DMS53 treated with DMSO at 0.1 percent for 48 hours (cell line): ENCODE results near the gene DBN1.

ENCODE experiments used
- DNase-seq: peaks from one replicate; lab custom pipeline; 2025; ENCODE audit not compliant: unreplicated experiment; lab: John Stamatoyannopoulos, UW

DBN1 gene

GRCh38 chr5:177473443-177474001 is at the start of gene DBN1:
DBN1 (minus strand) TSS chr5:177473634; CDS start chr5:177473521, 113 bp downstream.
- DNase-seq: no peak

- no peak for DNase-seq
Measured at GRCh38 chr5:177520916-177521513, 47.6 kb upstream of the DBN1 start.

DNA sequence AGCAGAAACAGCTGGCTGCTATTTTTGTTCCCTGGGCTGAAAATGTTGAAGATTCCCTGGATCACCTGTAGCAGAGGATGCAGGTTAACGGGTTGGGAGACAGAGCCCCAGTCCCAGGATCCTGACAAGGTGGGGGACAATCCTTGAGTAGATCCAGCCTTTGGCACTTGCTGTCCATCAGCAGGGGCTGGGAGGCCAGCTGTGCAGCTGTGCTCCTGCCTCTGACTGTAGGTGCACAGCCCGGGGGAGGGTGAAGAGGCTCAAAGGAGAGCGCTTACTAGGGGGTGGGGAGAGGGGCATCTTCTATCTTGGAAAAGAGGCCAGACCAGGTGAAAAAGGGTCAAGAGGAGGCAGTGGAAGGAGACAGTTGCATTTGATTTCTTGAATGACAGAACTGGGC is 46.8 kb upstream of the DBN1 start:
- no peak for DNase-seq

DNA sequence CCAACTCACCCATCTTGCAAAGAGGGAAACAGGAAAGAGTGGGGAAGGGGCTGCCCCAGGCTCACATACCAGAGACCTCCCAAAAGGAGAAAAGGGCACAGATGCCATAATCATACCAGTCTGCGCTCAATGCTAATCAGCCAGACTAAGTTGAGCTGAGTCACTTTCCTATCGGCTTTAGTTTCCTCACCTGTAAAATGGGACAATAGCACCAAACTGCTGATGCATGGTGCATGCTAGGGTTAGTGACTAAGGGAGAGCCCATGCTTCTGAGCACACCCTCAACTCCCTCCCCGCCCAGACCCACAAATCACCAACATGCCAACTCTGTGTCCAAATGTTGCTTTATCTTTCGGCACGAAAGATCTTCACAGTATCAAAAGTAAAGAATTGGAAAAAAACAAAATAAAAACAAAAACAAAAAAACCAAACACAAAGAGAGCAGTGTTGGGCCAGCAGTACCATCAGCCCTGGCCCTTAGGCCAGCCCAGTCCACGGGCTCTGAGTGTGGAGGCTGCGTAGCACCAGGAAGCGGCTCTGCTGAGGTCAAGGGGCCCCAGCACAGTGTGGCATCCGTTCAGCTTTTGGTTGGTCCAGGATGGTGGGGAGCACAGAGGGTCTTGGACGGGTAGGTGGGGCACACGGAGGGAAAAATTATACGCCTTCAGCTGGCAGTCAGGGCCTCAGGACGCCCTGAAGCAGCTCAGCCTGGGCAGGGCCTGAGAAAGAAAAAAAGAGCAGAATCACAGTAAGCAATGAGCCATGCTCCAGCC is 46.2 kb upstream of the DBN1 start:
- DNase-seq: no peak

DNA sequence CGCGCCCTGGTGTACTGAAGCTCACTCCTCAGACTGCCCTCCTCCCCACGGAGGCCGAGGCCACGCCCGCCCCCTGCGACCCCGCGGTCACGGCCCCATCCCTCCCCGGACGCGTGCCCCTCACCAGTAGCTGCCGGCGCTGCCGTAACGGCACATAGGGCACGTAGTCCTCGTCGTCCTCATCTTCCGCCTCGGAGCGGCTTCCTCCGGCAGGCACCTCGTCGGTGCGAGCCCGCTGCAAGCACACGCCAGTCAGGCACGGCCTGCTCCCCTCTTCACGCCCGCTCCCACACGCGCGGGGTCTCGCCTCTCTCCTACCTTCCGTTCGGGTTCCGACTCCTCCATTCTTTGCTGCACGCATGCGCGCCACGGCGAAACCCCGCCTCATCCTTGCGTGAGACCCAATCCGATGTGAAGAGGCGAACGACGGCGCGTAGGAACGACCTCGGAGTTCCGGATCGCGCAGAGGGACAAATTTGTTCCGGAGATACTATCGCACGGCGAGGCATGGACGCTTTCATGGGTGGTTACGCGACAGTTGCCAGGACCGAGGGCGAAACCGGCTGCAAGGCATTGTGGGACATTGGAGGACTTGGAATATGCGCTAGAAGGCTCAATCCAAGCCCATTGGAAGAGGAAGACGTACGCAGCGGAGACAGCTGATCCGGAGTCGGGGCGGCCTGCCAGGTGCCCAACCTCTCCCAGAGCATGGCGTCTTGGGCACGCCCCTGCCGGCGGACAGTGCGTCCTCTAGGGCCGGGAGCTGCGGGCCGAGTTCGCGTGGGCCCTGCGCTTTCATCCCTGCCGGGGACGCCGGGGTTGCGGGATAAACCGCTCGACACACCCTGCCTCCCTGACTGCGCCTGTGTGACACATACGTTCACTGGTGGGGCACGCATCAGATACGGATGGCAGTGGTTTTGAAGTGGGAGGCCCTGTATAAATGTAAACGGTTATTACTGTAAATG is 43.5 kb upstream of the DBN1 start, which contains the start of gene DDX41:
TSS of gene DDX41 (minus strand) at position 361 of the 968 bp plus-strand sequence. CDS start at position 345, 16 bp downstream.
- DNase-seq: peak; percentile 98

DNA sequence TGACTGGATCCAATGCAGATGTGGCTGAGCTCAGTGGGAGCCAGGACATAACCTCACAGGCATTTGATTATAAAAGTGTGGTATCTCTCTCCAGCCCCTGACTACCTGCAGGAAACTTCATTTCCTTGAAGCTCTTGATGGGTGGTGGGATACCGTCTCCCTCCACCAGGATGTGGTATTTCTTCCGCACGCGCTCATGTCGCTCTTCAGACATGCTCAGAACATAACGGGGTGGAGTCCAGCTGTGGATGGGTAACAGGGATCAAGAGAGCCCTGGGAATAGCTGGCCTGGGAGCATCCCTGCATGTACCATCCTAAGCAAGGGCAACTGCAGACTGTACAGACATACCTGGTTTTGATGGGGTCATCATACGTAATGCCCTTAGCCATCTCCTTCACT is 42.1 kb upstream of the DBN1 start:
- DNase-seq: no peak

DNA sequence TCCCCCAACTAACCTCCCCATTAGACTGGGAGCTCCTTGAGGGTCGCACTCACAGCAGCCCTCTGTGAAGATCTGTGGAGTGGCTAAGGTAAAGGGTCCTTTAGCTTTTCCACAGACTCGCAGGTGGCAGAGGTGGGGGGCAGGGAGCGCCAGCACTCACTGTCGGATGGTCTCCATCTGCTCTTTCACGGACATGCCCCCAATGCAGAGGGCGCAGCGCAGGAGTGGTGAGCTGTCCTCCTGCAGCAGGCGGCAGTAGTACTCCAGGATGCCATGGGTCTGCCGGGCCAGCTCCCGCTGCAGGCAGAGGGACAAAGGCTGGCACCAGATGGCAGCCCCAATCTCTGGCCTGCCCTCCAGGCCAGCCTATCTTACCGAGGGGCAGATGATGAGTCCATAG is 41.1 kb upstream of the DBN1 start:
- no peak for DNase-seq

- DNase-seq: no peak
Measured at GRCh38 chr5:177513500-177513899, 40.1 kb upstream of the DBN1 start.

DNA sequence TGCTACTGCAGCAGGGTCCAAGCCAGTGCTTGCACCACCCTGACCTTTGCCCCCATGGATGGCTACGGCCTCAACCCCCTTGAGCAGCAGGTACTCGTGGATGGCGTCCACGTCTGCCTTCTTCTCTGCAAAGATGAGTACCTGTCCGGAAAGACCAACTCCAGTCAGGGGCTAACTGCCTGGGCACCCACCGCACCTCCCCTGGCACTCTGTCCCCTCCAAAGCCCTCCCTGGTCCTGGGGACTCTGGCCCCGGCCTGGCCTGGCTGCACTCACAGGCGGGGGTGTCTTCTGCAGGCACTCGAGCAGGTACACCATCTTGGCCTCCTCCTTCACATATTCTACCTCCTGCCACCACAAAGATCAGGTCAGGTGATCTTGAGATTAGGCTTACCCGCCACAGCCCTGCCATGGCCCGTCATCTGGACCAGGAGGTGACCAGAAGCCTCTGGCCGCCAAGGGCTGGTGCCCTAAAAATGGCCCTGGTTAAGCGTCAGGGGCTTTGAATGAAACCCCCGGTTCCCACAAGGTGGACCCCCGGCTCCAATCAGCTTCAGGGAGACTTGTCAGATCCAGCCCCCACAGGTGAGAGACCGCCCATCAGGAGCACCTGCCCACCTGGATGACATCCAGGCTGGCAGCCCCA is 39.4 kb upstream of the DBN1 start:
- DNase-seq: no peak

DNA sequence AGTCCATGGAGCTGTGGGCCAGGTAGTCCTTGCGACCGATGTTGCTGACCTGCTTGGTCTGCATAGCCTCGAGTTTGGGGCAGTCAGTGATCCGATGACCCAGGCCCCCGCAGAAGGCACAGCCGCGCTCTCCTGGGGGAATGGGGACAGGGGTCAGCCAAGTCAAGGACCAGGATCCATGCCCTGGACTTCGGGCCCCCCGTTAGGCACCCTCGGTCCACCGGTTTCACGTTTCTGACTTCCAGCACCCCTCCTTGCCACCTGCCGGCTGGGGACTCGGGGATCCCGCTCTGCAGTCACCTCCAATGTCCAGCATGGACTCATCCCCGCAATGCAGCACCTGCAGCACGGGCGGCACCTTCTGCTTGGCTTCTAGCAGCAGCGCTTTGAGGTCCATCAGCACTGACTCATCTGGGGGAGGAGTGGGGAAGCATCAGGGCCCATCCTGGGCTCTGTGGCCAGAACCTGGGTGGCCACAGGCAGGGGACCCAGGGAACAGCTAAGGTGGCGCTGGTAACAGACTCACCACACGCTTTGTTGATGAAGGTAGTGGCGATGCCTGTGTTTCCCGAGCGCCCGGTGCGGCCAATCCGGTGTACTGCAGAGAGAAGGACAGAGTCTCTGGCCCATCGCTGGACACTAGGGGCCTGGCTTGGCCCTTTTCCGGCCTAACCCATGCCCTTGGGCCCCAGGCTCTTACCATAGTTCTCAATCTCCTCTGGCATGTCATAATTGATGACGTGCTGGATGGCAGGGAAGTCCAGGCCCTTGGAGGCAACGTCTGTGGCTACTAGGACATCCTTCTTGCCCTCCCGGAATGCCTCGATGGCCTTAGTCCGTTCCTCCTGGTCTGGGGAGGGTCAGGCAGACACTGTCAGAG is 38.6 kb upstream of the DBN1 start:
- no peak for DNase-seq

DNA sequence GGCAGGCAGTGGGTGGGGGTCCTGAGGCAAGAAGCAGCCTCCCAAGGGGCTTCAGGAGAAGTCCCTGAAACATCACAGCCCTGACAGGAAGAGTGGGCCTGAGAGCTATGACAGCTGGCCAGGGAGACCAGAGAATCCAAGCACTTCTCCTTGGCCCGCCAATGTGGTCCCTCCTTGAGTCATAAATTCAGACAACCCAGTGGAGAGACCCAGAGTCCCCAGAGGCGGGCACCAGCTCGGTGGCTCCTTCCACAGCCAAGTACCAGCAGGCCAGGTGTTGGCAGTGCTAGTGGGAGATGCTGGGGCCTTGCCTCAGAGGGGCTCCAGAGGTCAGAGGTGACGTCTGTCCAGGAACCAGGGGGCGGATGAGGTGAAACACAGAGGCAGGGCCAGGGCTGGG is 37.7 kb upstream of the DBN1 start:
- no peak for DNase-seq

GRCh38 chr5:177510567-177511053 is 37.2 kb upstream of the DBN1 start:
- DNase-seq: no peak

GRCh38 chr5:177509991-177510566 is 36.6 kb upstream of the DBN1 start:
- DNase-seq: no peak

DNA sequence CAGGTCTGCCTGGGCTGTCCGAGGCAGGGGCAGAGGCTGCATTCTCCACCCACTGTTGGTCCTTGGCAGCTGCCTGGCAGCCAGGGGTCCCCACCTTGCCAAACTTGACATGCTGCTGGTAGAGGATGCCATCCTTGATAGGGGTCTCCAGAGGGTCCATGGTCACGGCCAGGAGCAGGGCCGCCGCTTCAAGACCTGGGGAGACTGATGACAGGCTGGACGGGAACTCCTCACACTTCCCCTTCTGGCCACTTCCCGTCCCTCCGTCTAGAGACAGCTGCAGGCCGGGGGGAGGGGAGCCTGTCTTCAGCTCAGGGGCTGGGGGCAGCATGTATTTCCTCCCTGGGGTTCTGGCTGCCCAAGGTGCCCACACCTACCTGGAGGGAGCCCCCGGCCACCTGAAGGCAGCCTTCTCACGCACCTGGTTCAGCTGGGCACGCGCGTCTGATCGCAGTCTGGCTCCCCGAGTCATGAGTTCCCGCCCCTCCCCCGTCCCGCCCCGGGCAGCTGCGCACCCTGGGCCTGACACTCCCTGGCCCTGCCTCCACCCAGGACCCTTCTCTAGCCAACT is 36.0 kb upstream of the DBN1 start, which contains the start of gene DOK3:
TSS of gene DOK3 (minus strand) at position 446 of the 571 bp plus-strand sequence. CDS start at position 160, 286 bp downstream.
- peak; percentile 47 for DNase-seq

DNA sequence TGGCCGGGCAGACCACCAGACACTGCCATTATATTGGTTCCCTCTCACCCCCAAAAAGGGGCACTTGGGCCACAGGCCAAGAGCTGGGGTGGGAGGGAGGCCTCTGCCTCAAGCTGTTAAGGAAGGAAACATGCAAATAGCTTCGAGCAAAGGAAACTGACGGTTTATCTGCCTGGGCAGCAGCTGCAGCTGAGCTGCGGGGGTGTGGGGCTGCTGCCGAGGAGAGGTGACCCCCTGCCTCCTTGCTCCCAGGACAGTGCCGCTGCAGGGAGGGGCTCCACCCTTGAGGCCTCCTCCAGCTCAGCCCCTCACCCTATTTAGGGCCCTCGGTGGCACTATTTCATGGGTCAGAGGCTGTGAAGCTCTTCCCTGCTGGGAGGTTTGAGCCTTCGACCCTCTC is 35.4 kb upstream of the DBN1 start:
- DNase-seq: no peak

DNA sequence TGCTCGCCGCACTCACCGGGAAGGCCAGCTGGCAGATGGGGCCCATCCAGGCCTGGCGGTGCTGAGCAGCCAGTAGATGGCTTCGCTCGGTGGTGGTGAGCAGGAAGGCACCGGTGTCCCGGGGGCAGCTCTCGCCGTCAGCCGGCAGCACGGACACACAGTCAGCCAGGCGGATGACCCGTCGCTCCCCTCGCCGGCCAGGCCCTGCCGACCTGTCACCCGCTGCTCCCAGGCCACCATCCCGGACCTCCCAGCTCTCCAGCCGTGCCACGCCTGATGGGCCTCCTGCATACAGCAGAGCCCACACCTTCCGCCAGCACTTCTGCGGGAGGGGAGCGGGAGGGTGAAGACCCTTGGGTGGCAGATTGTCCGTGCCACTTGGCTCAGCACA is 34.8 kb upstream of the DBN1 start:
- DNase-seq: no peak

GRCh38 chr5:177507596-177508220 is 34.3 kb upstream of the DBN1 start:
- DNase-seq: no peak

- DNase-seq: no peak
Measured at GRCh38 chr5:177507165-177507564, 33.7 kb upstream of the DBN1 start.
